ENCODE data around the gene DUSP22.

GRCh38 chr6:357791-358341 lies 65.6 kb downstream of the DUSP22 start:
- TF ChIP-seq CTCF (conservative IDR thresholded peaks at IDR 0.05; ENCODE audit: low read depth in 2 of 2) (no peak), POLR2AphosphoS5 (IDR thresholded peaks at IDR 0.05; ENCODE audit: low read depth) (no peak), NANOG (IDR thresholded peaks at IDR 0.05; ENCODE audit: borderline replicate concordance) (no peak), EZH2phosphoT487 (IDR thresholded peaks at IDR 0.05; ENCODE audit: unreplicated experiment) (no peak), REST (IDR thresholded peaks at IDR 0.05; ENCODE audit: unreplicated experiment) (no peak), EZH2 (IDR thresholded peaks at IDR 0.05; ENCODE audit: low read depth, unreplicated experiment) (no peak)
